Lower leg skin (tissue), 4 donors: Measurements from ENCODE around the gene PTGR3. TPM values are rescaled to one million over a fixed set of nuclear protein-coding genes. Genes with fewer than 3 reads are reported as not detected.

Experiments
- DNase-seq, 2 donors: peaks; one replicate each; pipeline ENCODE4 v3.0.0-alpha.2; 2019; ENCODE audit warnings: low spot score in 2 of 2
- H3K4me3 ChIP-seq: fragments of 200-600 bp; sonication (generic); 2 replicates; pipeline ENCODE4 v1.5.1; 2017; ENCODE audit warnings: mild to moderate bottlenecking, low read depth; ENCODE audit not compliant: poor library complexity, severe bottlenecking
- POLR2A ChIP-seq, 2 donors: fragments of 450-650 bp; IDR thresholded peaks; one replicate each; pipeline ENCODE4 v1.6.1; 2016 to 2017; ENCODE audit warnings: antibody characterized with exemption in 2 of 2, mild to moderate bottlenecking in 1 of 2, moderate library complexity in 1 of 2
- WGBS, 2 donors: methylation state at CpG; one replicate each; pipeline ENCODE4 v1.1.5; 2018; 5-methylcytosine and 5-hydroxymethylcytosine counted together
- intact Hi-C: fragments of 100-400 bp; cut with DNase I; formaldehyde crosslinking; loops from one replicate; pipeline ENCODE4 v1.15.0; 2023; ENCODE audit warnings: low total_unique reads
- total RNA-seq, 4 donors: library from RNA; depleted of rRNA; stranded (reverse); fragments of >200 nt; gene quantifications; one replicate each; pipeline ENCODE4 v1.1.0, GENCODE V29; 2016
- TF ChIP-seq, protein P1 (sequence below), 3 donors: fragments of 450-650 bp; IDR thresholded peaks; one replicate each; pipeline ENCODE4 v1.5.1; 2016; ENCODE audit warnings: antibody characterized with exemption in 3 of 3, mild to moderate bottlenecking in 3 of 3, moderate library complexity in 2 of 3

PTGR3 gene
- total RNA-seq, 4 donors from 2014 or later = 11.7 to 29.3 (median 24.2) TPM

DNA sequence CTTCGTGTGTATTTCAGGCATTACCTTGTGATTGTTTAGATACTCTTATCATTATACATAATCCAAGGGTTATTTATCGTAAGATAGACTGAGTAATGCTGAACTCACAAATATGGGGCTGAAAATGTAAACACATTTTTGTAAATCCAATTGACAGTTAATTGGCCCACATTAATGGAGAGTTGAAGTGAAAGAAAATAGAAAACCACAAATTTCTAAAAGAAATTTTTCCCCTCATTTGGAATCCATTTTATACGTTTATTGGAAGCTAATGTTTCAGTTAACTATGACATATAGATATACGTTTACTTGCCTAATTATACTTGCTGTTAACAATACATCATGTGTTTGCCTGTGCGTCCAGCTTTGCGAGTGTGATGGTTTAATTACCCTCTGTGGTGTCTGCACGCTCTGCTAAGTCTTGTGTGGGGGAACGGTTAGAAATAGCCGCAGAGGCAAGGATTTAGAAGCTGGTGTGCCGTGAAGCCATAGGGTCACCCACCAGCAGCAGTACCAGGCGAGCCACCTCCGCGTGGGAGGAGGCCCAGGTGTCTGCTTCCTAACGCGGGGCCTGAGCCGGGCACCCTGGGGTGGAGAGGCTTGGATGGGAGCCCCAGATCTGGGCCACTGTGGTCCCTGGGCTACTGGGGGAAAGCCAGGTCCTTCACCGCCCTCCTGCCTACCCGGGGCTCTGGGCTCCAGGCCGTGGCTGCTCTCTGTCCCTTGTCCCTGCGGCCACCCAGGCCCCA, 39.7 kb upstream of the PTGR3 start:
- 70 to 81% methylated on average over 15 to 17 of the region's 20 CpGs for WGBS, 2 donors
- intact Hi-C loops = no loop called here
- no peak for DNase-seq
- TF ChIP-seq, protein P1, sequence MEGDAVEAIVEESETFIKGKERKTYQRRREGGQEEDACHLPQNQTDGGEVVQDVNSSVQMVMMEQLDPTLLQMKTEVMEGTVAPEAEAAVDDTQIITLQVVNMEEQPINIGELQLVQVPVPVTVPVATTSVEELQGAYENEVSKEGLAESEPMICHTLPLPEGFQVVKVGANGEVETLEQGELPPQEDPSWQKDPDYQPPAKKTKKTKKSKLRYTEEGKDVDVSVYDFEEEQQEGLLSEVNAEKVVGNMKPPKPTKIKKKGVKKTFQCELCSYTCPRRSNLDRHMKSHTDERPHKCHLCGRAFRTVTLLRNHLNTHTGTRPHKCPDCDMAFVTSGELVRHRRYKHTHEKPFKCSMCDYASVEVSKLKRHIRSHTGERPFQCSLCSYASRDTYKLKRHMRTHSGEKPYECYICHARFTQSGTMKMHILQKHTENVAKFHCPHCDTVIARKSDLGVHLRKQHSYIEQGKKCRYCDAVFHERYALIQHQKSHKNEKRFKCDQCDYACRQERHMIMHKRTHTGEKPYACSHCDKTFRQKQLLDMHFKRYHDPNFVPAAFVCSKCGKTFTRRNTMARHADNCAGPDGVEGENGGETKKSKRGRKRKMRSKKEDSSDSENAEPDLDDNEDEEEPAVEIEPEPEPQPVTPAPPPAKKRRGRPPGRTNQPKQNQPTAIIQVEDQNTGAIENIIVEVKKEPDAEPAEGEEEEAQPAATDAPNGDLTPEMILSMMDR (IDR thresholded peaks at IDR 0.05) = no peak
- TF ChIP-seq POLR2A (IDR thresholded peaks at IDR 0.05) = no peak
- H3K4me3 ChIP-seq = no peak overlapping the region

DNA sequence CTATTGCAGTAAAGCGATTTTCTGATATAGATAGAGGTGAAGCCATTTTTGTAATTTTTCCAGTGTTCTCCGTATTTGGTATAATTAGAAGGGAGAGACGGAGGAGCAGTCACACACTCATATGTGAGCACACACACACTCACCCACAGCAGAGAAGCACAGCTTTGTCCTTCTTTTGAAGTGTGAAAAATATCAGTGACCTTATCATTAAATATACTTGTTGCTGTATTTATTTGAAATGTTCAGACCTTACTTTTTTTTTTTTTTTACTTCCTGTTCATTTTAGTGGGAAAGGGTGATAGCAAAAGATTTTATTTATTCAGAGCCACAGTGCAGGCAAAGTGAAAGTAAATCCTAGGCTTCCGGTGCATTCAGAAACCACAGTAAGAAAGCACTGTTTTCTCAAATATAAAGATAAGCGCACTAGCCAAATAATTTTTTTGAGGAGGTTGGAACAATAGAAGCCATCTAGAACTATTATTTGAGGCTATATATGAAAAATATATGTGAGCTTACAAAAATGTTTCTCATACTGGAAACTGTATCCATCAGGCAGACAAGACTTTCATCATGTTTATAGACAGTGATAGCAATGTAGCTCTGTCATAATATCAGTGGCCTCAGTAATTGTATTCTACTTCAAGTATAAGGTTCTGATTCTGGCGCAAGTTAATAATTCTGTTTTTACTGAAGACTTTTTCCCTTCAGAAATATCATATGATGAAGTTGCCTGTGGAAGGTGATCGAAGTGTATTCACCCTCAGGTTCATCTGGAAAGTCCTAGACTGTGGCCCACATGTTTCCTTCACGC, 38.9 kb upstream of the PTGR3 start:
- no peak overlapping the region for H3K4me3 ChIP-seq
- no peak for DNase-seq
- WGBS, 2 donors = 18% methylated on average over 8 of the region's 8 CpGs
- intact Hi-C loops = no loop called here
- no peak for TF ChIP-seq POLR2A (IDR thresholded peaks at IDR 0.05)
- TF ChIP-seq, protein P1 (IDR thresholded peaks at IDR 0.05) = no peak

DNA sequence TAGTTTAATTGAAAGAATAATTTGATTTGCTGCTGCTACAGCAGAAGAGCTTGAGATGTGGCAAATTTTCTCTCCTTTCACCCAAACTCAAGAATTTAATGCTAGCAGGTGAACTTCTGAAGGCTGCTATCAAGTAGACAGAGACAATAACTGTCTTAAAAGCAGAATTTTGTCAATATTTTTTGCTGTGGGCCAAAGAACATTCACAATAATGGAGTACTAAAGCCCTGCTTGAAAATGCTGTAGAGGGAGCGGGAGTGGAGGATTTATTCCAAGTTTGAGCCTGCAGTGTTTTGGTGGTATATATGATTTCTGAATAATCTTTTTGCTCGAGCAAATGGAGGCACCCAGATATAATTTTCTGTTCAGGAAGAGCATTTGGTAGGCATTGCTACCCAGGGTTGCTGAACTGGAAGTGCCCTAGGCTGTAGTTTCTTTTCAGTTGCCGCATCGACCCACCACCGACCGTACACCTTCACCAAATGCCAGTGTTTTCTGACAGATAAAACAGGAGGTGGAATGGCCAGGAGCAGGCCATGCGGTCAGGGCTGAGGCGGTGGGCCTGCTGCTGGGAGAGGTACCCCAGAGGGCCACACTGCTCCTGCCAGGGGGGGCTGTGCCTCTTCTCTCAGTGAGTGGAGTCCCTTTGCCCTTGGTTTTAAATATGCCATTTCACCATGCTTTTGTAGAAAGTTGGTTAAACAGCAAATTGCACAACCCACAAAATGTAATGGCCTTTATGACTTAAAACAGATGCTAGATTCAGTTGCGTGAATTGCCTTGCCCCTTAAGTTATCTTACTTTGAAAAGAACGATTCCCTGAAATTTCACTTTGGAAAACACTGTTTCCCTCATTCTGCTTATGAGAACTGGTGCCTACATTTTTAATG, 38.0 kb upstream of the PTGR3 start:
- intact Hi-C loops = no loop called here
- no peak overlapping the region for H3K4me3 ChIP-seq
- DNase-seq = no peak
- TF ChIP-seq, protein P1 (IDR thresholded peaks at IDR 0.05) = no peak
- WGBS, 2 donors = 40 to 45% methylated on average over 10 of the region's 10 CpGs

DNA sequence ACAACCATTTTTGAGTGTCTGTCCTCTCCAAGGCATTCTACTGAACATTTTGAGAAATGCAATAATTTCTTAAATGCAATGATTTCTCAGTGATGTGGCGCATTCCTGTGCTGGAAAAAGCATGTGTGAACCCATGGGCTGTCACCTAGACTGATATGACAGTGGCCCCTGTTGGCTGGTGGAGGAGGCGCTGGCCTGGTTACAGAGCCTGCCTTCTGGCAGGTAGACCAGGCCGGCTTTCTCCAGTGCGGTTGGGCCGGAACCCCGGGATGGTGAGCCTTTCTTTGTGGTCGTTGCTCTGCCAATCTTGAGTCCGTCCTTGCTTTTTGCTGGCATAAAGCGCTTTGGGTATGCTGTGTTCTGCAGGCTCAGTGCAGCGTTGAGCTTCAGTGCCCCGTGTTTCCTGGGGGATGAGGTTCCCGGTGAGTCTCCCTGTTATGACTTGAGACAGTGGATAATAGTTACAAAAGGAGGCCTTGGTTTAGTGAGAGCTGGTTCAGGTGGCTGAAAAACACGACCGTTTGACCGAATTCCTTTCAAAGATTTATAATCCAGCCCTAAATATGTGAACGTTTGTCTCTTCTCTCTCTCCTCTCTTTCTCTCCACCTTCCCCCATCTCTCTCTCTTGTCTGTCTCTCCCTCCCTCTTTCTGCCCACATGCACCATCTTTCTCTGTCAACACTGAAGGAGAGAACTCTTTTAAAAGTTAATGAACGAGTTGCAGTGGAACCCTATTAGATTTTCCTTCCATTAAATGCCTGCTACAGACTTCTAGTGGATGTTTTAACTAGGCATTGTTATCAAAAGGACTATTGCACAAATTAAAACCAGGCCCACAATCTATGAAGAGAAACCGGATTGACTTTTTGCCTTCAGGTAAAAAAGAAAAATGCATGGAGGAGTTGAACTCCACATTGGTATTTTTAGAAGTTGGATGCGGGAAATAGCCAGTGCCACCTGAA, 35.7 kb upstream of the PTGR3 start:
- TF ChIP-seq POLR2A (IDR thresholded peaks at IDR 0.05) = no peak
- TF ChIP-seq, protein P1 (IDR thresholded peaks at IDR 0.05) = no peak
- intact Hi-C loops = no loop called here
- no peak overlapping the region for H3K4me3 ChIP-seq
- WGBS, 2 donors = 80 to 87% methylated on average over 19 of the region's 19 CpGs
- no peak for DNase-seq

DNA sequence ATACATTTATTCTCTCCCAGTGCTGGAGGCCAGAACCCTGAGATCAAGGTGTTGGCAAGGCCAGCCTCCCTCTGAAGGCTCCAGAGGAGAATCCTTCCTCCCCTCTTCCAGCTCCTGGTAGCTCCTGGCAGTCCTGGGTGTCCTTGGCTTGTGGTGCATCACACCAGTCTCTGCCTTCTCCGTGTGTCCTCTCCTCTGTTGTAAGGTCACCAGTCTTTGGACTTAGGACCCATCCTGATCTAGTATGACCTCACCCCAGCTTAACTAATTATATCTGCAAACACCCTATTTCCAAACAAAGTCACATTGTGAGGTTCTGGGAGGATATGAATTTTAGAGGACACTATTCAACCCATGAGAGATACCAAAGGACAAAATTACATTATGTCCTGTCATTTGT, 32.8 kb upstream of the PTGR3 start:
- TF ChIP-seq POLR2A (IDR thresholded peaks at IDR 0.05) = no peak
- 95 to 100% methylated on average over 1 of the region's 1 CpG for WGBS, 2 donors
- intact Hi-C loops = no loop called here
- no peak overlapping the region for H3K4me3 ChIP-seq
- no peak for DNase-seq
